HEK293 (cell line): ENCODE data around the gene THSD7B.

Source experiments
- CTCF ChIA-PET: fragments of 350-600 bp; formaldehyde crosslinking; extraction: SDS; loops from one replicate; lab custom pipeline; 2021; ENCODE audit warnings: antibody characterized with exemption; lab: Yijun Ruan, JAX
- POLR2A ChIA-PET: fragments of 300-600 bp; formaldehyde crosslinking; extraction: SDS; loops from one replicate; lab custom pipeline; 2020; ENCODE audit warnings: antibody characterized with exemption, inconsistent platforms; lab: Yijun Ruan, JAX
- H3K27ac ChIP-seq: fragments of 200-500 bp; sonication (Bioruptor generic); 2 replicates; pipeline ENCODE4 v1.5.1; 2014; ENCODE audit warnings: low read depth, low read length, control low read depth, inconsistent platforms; ENCODE audit errors: extremely low read depth
- H3K36me3 ChIP-seq, 2 experiments: fragments of 200-500 bp in 1 of 2; sonication (Bioruptor generic) in 1 of 2; 1 replicate in 1 of 2; 2 replicates in 1 of 2; pipeline ENCODE4 v1.5.1; 2014 to 2017; ENCODE audit warnings: inconsistent platforms in 2 of 2, low read length in 2 of 2; ENCODE audit not compliant: control insufficient read depth in 2 of 2, insufficient read depth in 1 of 2
- H3K4me1 ChIP-seq: fragments of 200-500 bp; sonication (Bioruptor generic); 2 replicates; pipeline ENCODE4 v1.5.1; 2014; ENCODE audit warnings: mild to moderate bottlenecking, low read length, inconsistent platforms; ENCODE audit not compliant: control insufficient read depth, insufficient read depth
- H3K4me3 ChIP-seq: 2 replicates; pipeline ENCODE4 v1.5.1; 2011; ENCODE audit warnings: low read depth, mild to moderate bottlenecking, control low read depth, low read length, moderate library complexity
- H3K9me3 ChIP-seq: fragments of 200-500 bp; sonication (Bioruptor generic); 2 replicates; pipeline ENCODE4 v1.5.1; 2014; ENCODE audit warnings: low read depth, low read length, inconsistent platforms; ENCODE audit not compliant: control insufficient read depth, insufficient read depth
- EGR2 ChIP-seq: fragments of 450-650 bp; formaldehyde crosslinking; IDR thresholded peaks from 2 replicates; pipeline ENCODE4 v1.5.1; 2016; ENCODE audit warnings: low read depth, missing biosample characterization, missing genetic modification characterization
- GLI2 ChIP-seq: fragments of 450-650 bp; formaldehyde crosslinking; IDR thresholded peaks from 2 replicates; pipeline ENCODE4; 2017; ENCODE audit warnings: missing biosample characterization, missing genetic modification characterization, low read depth, borderline replicate concordance
- GLIS1 ChIP-seq: fragments of 450-650 bp; formaldehyde crosslinking; IDR thresholded peaks from 2 replicates; pipeline ENCODE4 v1.5.1; 2016; ENCODE audit warnings: missing biosample characterization, missing genetic modification characterization
- HIC1 ChIP-seq: fragments of 450-650 bp; formaldehyde crosslinking; IDR thresholded peaks from 2 replicates; pipeline ENCODE4 v1.5.1; 2016; ENCODE audit warnings: missing biosample characterization, missing genetic modification characterization
- HOXC10 ChIP-seq: sonication (generic); formaldehyde crosslinking; IDR thresholded peaks from 2 replicates; pipeline ENCODE4 v1.8.1; 2023; ENCODE audit warnings: mild to moderate bottlenecking, missing genetic modification reagents
- KLF1 ChIP-seq: fragments of 450-650 bp; formaldehyde crosslinking; IDR thresholded peaks from 2 replicates; pipeline ENCODE4 v1.5.1; 2016; ENCODE audit warnings: missing biosample characterization, missing genetic modification characterization
- KLF9 ChIP-seq: fragments of 450-650 bp; formaldehyde crosslinking; IDR thresholded peaks from 2 replicates; pipeline ENCODE4 v1.5.1; 2016; ENCODE audit warnings: missing biosample characterization, missing genetic modification characterization, low read depth
- TRIM28 ChIP-seq: IDR thresholded peaks from 2 replicates; pipeline ENCODE4 v1.6.1; 2011; ENCODE audit warnings: low read length, control low read depth, borderline replicate concordance
- ZBTB20 ChIP-seq: fragments of 450-650 bp; formaldehyde crosslinking; IDR thresholded peaks from 2 replicates; pipeline ENCODE4 v1.5.1; 2016; ENCODE audit warnings: missing biosample characterization, missing genetic modification characterization
- ZFHX2 ChIP-seq: fragments of 450-650 bp; formaldehyde crosslinking; conservative IDR thresholded peaks from 2 replicates; pipeline ENCODE4 v1.5.1; 2016; ENCODE audit warnings: missing biosample characterization, missing genetic modification characterization
- ZIC2 ChIP-seq: fragments of 450-650 bp; formaldehyde crosslinking; IDR thresholded peaks from 2 replicates; pipeline ENCODE4 v1.5.1; 2016; ENCODE audit warnings: missing biosample characterization, missing genetic modification characterization
- ZNF169 ChIP-seq: fragments of 450-650 bp; formaldehyde crosslinking; IDR thresholded peaks from 2 replicates; pipeline ENCODE4 v1.5.1; 2016; ENCODE audit warnings: missing biosample characterization, missing genetic modification characterization
- ZNF175 ChIP-seq: fragments of 450-650 bp; formaldehyde crosslinking; IDR thresholded peaks from 2 replicates; pipeline ENCODE4 v1.5.1; 2016; ENCODE audit warnings: missing biosample characterization, missing genetic modification characterization
- ZNF223 ChIP-seq: fragments of 450-650 bp; formaldehyde crosslinking; IDR thresholded peaks from 2 replicates; pipeline ENCODE4 v1.5.1; 2016; ENCODE audit warnings: missing biosample characterization, missing genetic modification characterization
- ZNF292 ChIP-seq: fragments of 450-650 bp; formaldehyde crosslinking; IDR thresholded peaks from 2 replicates; pipeline ENCODE4 v1.5.1; 2016; ENCODE audit warnings: low read depth, missing biosample characterization, missing genetic modification characterization, borderline replicate concordance
- ZNF391 ChIP-seq: fragments of 450-650 bp; formaldehyde crosslinking; IDR thresholded peaks from 2 replicates; pipeline ENCODE4 v1.5.1; 2016; ENCODE audit warnings: low read depth, missing biosample characterization, missing genetic modification characterization, borderline replicate concordance
- ZNF423 ChIP-seq: fragments of 450-650 bp; formaldehyde crosslinking; IDR thresholded peaks from 2 replicates; pipeline ENCODE4 v1.5.1; 2016; ENCODE audit warnings: missing biosample characterization, missing genetic modification characterization
- ZNF513 ChIP-seq: fragments of 450-650 bp; IDR thresholded peaks from 2 replicates; pipeline ENCODE4 v1.5.1; 2018; ENCODE audit warnings: missing biosample characterization, missing genetic modification characterization
- ZNF514 ChIP-seq: fragments of 450-650 bp; formaldehyde crosslinking; IDR thresholded peaks from 2 replicates; pipeline ENCODE4 v1.5.1; 2016; ENCODE audit warnings: missing biosample characterization, missing genetic modification characterization
- ZNF596 ChIP-seq: fragments of 450-650 bp; IDR thresholded peaks from 2 replicates; pipeline ENCODE4 v1.5.0; 2018; ENCODE audit warnings: missing biosample characterization, mild to moderate bottlenecking, missing genetic modification characterization, moderate library complexity
- ZNF670 ChIP-seq: fragments of 450-650 bp; formaldehyde crosslinking; IDR thresholded peaks from 2 replicates; pipeline ENCODE4 v1.5.1; 2016; ENCODE audit warnings: missing biosample characterization, missing genetic modification characterization, low read depth
- ZNF76 ChIP-seq: fragments of 450-650 bp; formaldehyde crosslinking; IDR thresholded peaks from 2 replicates; pipeline ENCODE4; 2016; ENCODE audit warnings: low read depth, missing biosample characterization, missing genetic modification characterization, borderline replicate concordance
- ZNF791 ChIP-seq: fragments of 450-650 bp; formaldehyde crosslinking; IDR thresholded peaks from 2 replicates; pipeline ENCODE4 v1.5.1; 2016; ENCODE audit warnings: missing biosample characterization, missing genetic modification characterization
- TF ChIP-seq, protein P1 (sequence below): fragments of 450-650 bp; formaldehyde crosslinking; IDR thresholded peaks from 2 replicates; pipeline ENCODE4 v1.5.0; 2017; ENCODE audit warnings: missing biosample characterization, missing genetic modification characterization, borderline replicate concordance
- TF ChIP-seq, protein P2 (sequence below): fragments of 450-650 bp; IDR thresholded peaks from 2 replicates; pipeline ENCODE4 v1.5.1; 2018; ENCODE audit warnings: missing biosample characterization, mild to moderate bottlenecking, missing genetic modification characterization
- TF ChIP-seq, protein P3 (sequence below): fragments of 450-650 bp; formaldehyde crosslinking; IDR thresholded peaks from 2 replicates; pipeline ENCODE4 v1.5.1; 2016; ENCODE audit warnings: missing biosample characterization, missing genetic modification characterization, borderline replicate concordance

THSD7B gene

GRCh38 chr2:136765256-136766072 is at the start of gene THSD7B:
TSS of gene THSD7B (plus strand) at chr2:136765545. CDS start at chr2:136882179, 116,634 bp downstream.
- Histone ChIP-seq H3K36me3 (no peaks in the 10 kb centered on the region), H3K4me3 (peak within 1 kb of the TSS; percentile 38), H3K9me3 (no peaks in the 10 kb centered on the region), H3K4me1 (no peaks in the 10 kb centered on the region; the same call in 1 of the 2 replicates), H3K27ac (no peak within 1 kb of the TSS)
- CTCF ChIA-PET, result interaction anchor here (0.7 kb wide), 1 partner anchor 90 kb away, joined by 3 read pairs; no protein-coding TSS in a partner anchor
- POLR2A ChIA-PET, result no interaction called here
- TF ChIP-seq ZNF670 (tag by site-specific recombination) (no peak), ZNF596 (tag by site-specific recombination) (no peak), HOXC10 (no peak), ZNF391 (tag by site-specific recombination) (no peak), ZNF514 (tag by site-specific recombination) (no peak), ZNF169 (tag by site-specific recombination) (no peak), KLF9 (tag by site-specific recombination) (no peak), KLF1 (tag by site-specific recombination) (no peak), GLIS1 (no peak), ZNF513 (tag by site-specific recombination) (peak; percentile 80), ZNF423 (tag by site-specific recombination) (no peak), ZNF791 (no peak), ZNF292 (tag by site-specific recombination) (no peak), TRIM28 (no peak), ZIC2 (tag by site-specific recombination) (no peak), ZBTB20 (tag by site-specific recombination) (peak; percentile 58), GLI2 (tag by site-specific recombination) (no peak), ZFHX2 (tag by site-specific recombination) (peak; percentile 30; the same call in 1 of the 2 replicates), HIC1 (tag by site-specific recombination) (no peak), ZNF223 (tag by site-specific recombination) (no peak), EGR2 (tag by site-specific recombination) (0 out of 2 replicates have a peak, but pooled peaks have one; percentile 28), ZNF175 (tag by site-specific recombination) (no peak), ZNF76 (tag by site-specific recombination) (no peak)
- TF ChIP-seq, protein P1, sequence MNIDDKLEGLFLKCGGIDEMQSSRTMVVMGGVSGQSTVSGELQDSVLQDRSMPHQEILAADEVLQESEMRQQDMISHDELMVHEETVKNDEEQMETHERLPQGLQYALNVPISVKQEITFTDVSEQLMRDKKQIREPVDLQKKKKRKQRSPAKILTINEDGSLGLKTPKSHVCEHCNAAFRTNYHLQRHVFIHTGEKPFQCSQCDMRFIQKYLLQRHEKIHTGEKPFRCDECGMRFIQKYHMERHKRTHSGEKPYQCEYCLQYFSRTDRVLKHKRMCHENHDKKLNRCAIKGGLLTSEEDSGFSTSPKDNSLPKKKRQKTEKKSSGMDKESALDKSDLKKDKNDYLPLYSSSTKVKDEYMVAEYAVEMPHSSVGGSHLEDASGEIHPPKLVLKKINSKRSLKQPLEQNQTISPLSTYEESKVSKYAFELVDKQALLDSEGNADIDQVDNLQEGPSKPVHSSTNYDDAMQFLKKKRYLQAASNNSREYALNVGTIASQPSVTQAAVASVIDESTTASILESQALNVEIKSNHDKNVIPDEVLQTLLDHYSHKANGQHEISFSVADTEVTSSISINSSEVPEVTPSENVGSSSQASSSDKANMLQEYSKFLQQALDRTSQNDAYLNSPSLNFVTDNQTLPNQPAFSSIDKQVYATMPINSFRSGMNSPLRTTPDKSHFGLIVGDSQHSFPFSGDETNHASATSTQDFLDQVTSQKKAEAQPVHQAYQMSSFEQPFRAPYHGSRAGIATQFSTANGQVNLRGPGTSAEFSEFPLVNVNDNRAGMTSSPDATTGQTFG (tag by site-specific recombination), result no peak
- TF ChIP-seq, protein P2, sequence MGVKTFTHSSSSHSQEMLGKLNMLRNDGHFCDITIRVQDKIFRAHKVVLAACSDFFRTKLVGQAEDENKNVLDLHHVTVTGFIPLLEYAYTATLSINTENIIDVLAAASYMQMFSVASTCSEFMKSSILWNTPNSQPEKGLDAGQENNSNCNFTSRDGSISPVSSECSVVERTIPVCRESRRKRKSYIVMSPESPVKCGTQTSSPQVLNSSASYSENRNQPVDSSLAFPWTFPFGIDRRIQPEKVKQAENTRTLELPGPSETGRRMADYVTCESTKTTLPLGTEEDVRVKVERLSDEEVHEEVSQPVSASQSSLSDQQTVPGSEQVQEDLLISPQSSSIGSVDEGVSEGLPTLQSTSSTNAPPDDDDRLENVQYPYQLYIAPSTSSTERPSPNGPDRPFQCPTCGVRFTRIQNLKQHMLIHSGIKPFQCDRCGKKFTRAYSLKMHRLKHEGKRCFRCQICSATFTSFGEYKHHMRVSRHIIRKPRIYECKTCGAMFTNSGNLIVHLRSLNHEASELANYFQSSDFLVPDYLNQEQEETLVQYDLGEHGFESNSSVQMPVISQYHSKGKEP, result no peak
- TF ChIP-seq, protein P3, sequence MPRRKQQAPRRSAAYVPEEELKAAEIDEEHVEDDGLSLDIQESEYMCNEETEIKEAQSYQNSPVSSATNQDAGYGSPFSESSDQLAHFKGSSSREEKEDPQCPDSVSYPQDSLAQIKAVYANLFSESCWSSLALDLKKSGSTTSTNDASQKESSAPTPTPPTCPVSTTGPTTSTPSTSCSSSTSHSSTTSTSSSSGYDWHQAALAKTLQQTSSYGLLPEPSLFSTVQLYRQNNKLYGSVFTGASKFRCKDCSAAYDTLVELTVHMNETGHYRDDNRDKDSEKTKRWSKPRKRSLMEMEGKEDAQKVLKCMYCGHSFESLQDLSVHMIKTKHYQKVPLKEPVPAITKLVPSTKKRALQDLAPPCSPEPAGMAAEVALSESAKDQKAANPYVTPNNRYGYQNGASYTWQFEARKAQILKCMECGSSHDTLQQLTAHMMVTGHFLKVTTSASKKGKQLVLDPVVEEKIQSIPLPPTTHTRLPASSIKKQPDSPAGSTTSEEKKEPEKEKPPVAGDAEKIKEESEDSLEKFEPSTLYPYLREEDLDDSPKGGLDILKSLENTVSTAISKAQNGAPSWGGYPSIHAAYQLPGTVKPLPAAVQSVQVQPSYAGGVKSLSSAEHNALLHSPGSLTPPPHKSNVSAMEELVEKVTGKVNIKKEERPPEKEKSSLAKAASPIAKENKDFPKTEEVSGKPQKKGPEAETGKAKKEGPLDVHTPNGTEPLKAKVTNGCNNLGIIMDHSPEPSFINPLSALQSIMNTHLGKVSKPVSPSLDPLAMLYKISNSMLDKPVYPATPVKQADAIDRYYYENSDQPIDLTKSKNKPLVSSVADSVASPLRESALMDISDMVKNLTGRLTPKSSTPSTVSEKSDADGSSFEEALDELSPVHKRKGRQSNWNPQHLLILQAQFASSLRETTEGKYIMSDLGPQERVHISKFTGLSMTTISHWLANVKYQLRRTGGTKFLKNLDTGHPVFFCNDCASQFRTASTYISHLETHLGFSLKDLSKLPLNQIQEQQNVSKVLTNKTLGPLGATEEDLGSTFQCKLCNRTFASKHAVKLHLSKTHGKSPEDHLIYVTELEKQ (tag by site-specific recombination), result no peak
